Kidney epithelial cell (primary cell): ENCODE data around the gene PRKAR1B. TPM values are rescaled to one million over a fixed set of nuclear protein-coding genes. Genes with fewer than 3 reads are reported as not detected.

ENCODE experiments used
- DNase-seq: peaks from one replicate; pipeline ENCODE4 v3.0.0-alpha.2; 2010; ENCODE audit warnings: low read depth
- H3K27me3 ChIP-seq: 2 replicates; pipeline ENCODE4 v1.6.0; 2011; ENCODE audit warnings: low read length; ENCODE audit not compliant: control insufficient read depth, insufficient read depth
- H3K36me3 ChIP-seq: 2 replicates; pipeline ENCODE4 v1.5.1; 2011; ENCODE audit warnings: low read length; ENCODE audit not compliant: control insufficient read depth, insufficient read depth
- H3K4me3 ChIP-seq: 2 replicates; pipeline ENCODE4 v1.5.1; 2011; ENCODE audit warnings: low read depth, mild to moderate bottlenecking, control low read depth, low read length
- CTCF ChIP-seq: IDR thresholded peaks from 2 replicates; pipeline ENCODE4 v1.5.1; 2011; ENCODE audit warnings: mild to moderate bottlenecking, moderate library complexity, low read length, control low read depth, inconsistent platforms; ENCODE audit not compliant: insufficient read depth, poor library complexity, severe bottlenecking
- total RNA-seq: library from RNA; depleted of rRNA; stranded (reverse); fragments of >200 nt; gene quantifications from 2 replicates; pipeline ENCODE4 v1.2.3, GENCODE V29; 2015

Gene PRKAR1B
- total RNA-seq, 1 donor from 2014 or later, result 23.8 TPM

- H3K27me3 ChIP-seq, result no peaks in the 10 kb centered on the region
- H3K36me3 ChIP-seq, result peaks cover 6% of the 10 kb centered on the region
Measured at GRCh38 chr7:734808-735207, 7.7 kb upstream of the PRKAR1B start.

GRCh38 chr7:734214-734613, 7.1 kb upstream of the PRKAR1B start:
- peaks cover 5% of the 10 kb centered on the region for H3K36me3 ChIP-seq
- no peak for DNase-seq
- TF ChIP-seq CTCF, result no peak

More at GRCh38 chr7:734808-735207, 7.7 kb upstream of the PRKAR1B start:
- no peak overlapping the region for H3K4me3 ChIP-seq
- no peak for TF ChIP-seq CTCF
- no peak for DNase-seq

GRCh38 chr7:732556-732955, 5.5 kb upstream of the PRKAR1B start:
- Histone ChIP-seq H3K27me3 (no peaks in the 10 kb centered on the region), H3K36me3 (peaks cover 5% of the 10 kb centered on the region), H3K4me3 (no peak overlapping the region)
- TF ChIP-seq CTCF, result no peak
- DNase-seq, result no peak

More at GRCh38 chr7:734214-734613, 7.1 kb upstream of the PRKAR1B start:
- H3K4me3 ChIP-seq, result no peak overlapping the region
- no peaks in the 10 kb centered on the region for H3K27me3 ChIP-seq

- no peaks in the 10 kb centered on the region for H3K27me3 ChIP-seq
- no peak for DNase-seq
- peak; percentile 38 for TF ChIP-seq CTCF
- no peak overlapping the region for H3K4me3 ChIP-seq
- peaks cover 5% of the 10 kb centered on the region for H3K36me3 ChIP-seq
Measured at GRCh38 chr7:732094-732541, 5.0 kb upstream of the PRKAR1B start.

GRCh38 chr7:731440-732085, 4.5 kb upstream of the PRKAR1B start:
- no peak overlapping the region for H3K4me3 ChIP-seq
- no peak for DNase-seq
- H3K36me3 ChIP-seq, result peaks cover 5% of the 10 kb centered on the region
- H3K27me3 ChIP-seq, result no peaks in the 10 kb centered on the region
- no peak for TF ChIP-seq CTCF
